H1 (cell line): Measurements from ENCODE around the gene GLUD1. TPM values are rescaled to one million over a fixed set of nuclear protein-coding genes. Genes with fewer than 3 reads are reported as not detected.

Source experiments
- CTCF ChIA-PET: fragments of 300-600 bp; sonication (Branson Sonifier 250); formaldehyde crosslinking; loops from one replicate; lab custom pipeline; 2021; ENCODE audit not compliant: partially characterized antibody; lab: Charles Lee
- POLR2A ChIA-PET: fragments of 300-600 bp; sonication (Branson Sonifier 250); formaldehyde crosslinking; loops from one replicate; lab custom pipeline; 2021; ENCODE audit warnings: inconsistent platforms; ENCODE audit not compliant: partially characterized antibody; lab: Charles Lee
- DNase-seq, 2 experiments: peaks; one replicate each; pipeline versions ENCODE4 v3.0.0 to v3.0.0-alpha.2; 2010 to 2022; ENCODE audit warnings: low spot score in 2 of 2, low read depth in 1 of 2, mixed read lengths in 1 of 2
- FAIRE-seq: peaks from 2 replicates; lab custom pipeline; 2011; peaks lifted over from hg19 to GRCh38; lab: Jason Lieb, UNC
- H2AFZ ChIP-seq: 2 replicates; pipeline ENCODE4 v1.8.1; 2012; ENCODE audit warnings: low read length, inconsistent platforms
- H2AK5ac ChIP-seq: 2 replicates; pipeline ENCODE4 v1.6.1; 2013; ENCODE audit warnings: low read depth, low read length
- H2BK120ac ChIP-seq: replicated peaks from 2 replicates; pipeline ENCODE3; 2013; ENCODE audit warnings: low read depth, low read length, inconsistent platforms
- H2BK12ac ChIP-seq: 2 replicates; pipeline ENCODE4 v1.6.1; 2013; ENCODE audit warnings: low read depth, low read length
- H2BK15ac ChIP-seq: 2 replicates; pipeline ENCODE4 v1.6.1; 2013; ENCODE audit warnings: low read length
- H2BK20ac ChIP-seq: 2 replicates; pipeline ENCODE4 v1.6.1; 2013; ENCODE audit warnings: low read length
- H2BK5ac ChIP-seq: 2 replicates; pipeline ENCODE4 v1.6.1; 2013; ENCODE audit warnings: low read depth, low read length
- H3K14ac ChIP-seq: 2 replicates; pipeline ENCODE4 v1.6.1; 2013; ENCODE audit warnings: inconsistent platforms; ENCODE audit not compliant: insufficient read length
- H3K18ac ChIP-seq: 2 replicates; pipeline ENCODE4 v1.6.1; 2013; ENCODE audit warnings: low read length; ENCODE audit errors: extremely low read depth
- H3K23ac ChIP-seq: 2 replicates; pipeline ENCODE4 v1.6.1; 2013; ENCODE audit warnings: inconsistent platforms; ENCODE audit not compliant: insufficient read length
- H3K23me2 ChIP-seq: 2 replicates; pipeline ENCODE4 v1.6.1; 2013; ENCODE audit warnings: low read depth, low read length
- H3K27ac ChIP-seq: 2 replicates; pipeline ENCODE4 v1.6.1; 2011; ENCODE audit warnings: low read depth, low read length, inconsistent platforms
- H3K27me3 ChIP-seq, 4 experiments: replicated peaks in 1 of 4; 1 replicate in 1 of 4; 2 replicates in 3 of 4; pipeline versions ENCODE4 v1.6.1 to v1.8.1; 2011 to 2013; ENCODE audit warnings: low read length in 3 of 4, mild to moderate bottlenecking in 3 of 4, inconsistent platforms in 2 of 4, mixed read lengths in 2 of 4, moderate library complexity in 1 of 4; ENCODE audit not compliant: control insufficient read depth in 3 of 4, insufficient read depth in 3 of 4; ENCODE audit errors: extremely low read depth in 1 of 4
- H3K36me3 ChIP-seq, 4 experiments: 2 replicates each; pipeline versions ENCODE4 v1.6.1 to v1.8.1; 2011 to 2013; ENCODE audit warnings: mild to moderate bottlenecking in 4 of 4, low read length in 3 of 4, moderate library complexity in 2 of 4, control low read depth in 1 of 4, inconsistent platforms in 1 of 4; ENCODE audit not compliant: insufficient read depth in 4 of 4, control insufficient read depth in 2 of 4
- H3K4ac ChIP-seq: replicated peaks from 2 replicates; pipeline ENCODE3; 2013; ENCODE audit warnings: low read length, low read depth, mixed read lengths, inconsistent platforms; ENCODE audit not compliant: insufficient read length
- H3K4me1 ChIP-seq, 4 experiments: replicated peaks in 1 of 4; 1 replicate in 1 of 4; 2 replicates in 3 of 4; pipeline versions ENCODE4 v1.6.1 to v1.8.1; 2011 to 2013; ENCODE audit warnings: low read length in 3 of 4, inconsistent platforms in 2 of 4, mixed read lengths in 1 of 4; ENCODE audit not compliant: insufficient read depth in 4 of 4, control insufficient read depth in 3 of 4
- H3K4me2 ChIP-seq, 2 experiments: 2 replicates each; pipeline versions ENCODE4 v1.6.1 to v1.8.1; 2011 to 2013; ENCODE audit warnings: low read depth in 2 of 2, low read length in 2 of 2, control low read depth in 1 of 2, inconsistent platforms in 1 of 2, mild to moderate bottlenecking in 1 of 2; ENCODE audit not compliant: insufficient read depth in 1 of 2
- H3K4me3 ChIP-seq, 4 experiments: fragments of 200-600, 300-600 bp in 1 of 4; sonication (generic), shearing (Covaris generic), sonication (Bioruptor Twin) in 1 of 4; 2 replicates each; pipeline versions ENCODE4 v1.5.1 to v1.8.1; 2011 to 2016; ENCODE audit warnings: low read length in 4 of 4, low read depth in 3 of 4, control low read depth in 2 of 4, inconsistent platforms in 2 of 4, mild to moderate bottlenecking in 2 of 4, mixed read lengths in 1 of 4, moderate library complexity in 1 of 4; ENCODE audit not compliant: insufficient read depth in 2 of 4; ENCODE audit errors: extremely low read depth in 1 of 4
- H3K56ac ChIP-seq: replicated peaks from 2 replicates; pipeline ENCODE3; 2013; ENCODE audit warnings: low read depth, mild to moderate bottlenecking, mixed read lengths, low read length, inconsistent platforms; ENCODE audit not compliant: insufficient read length
- H3K79me1 ChIP-seq: 2 replicates; pipeline ENCODE4 v1.6.1; 2013; ENCODE audit warnings: low read depth, low read length, control low read depth
- H3K79me2 ChIP-seq, 2 experiments: 2 replicates each; pipeline versions ENCODE4 v1.6.1 to v1.8.1; 2012 to 2013; ENCODE audit warnings: low read length in 2 of 2, mild to moderate bottlenecking in 2 of 2, inconsistent platforms in 1 of 2; ENCODE audit not compliant: insufficient read depth in 2 of 2, control insufficient read depth in 1 of 2
- H3K9ac ChIP-seq, 4 experiments: replicated peaks in 1 of 4; 1 replicate in 1 of 4; 2 replicates in 3 of 4; pipeline versions ENCODE4 v1.6.1 to v1.8.1; 2011 to 2013; ENCODE audit warnings: low read depth in 3 of 4, low read length in 3 of 4, control low read depth in 2 of 4, mild to moderate bottlenecking in 2 of 4, moderate library complexity in 2 of 4, inconsistent platforms in 1 of 4; ENCODE audit errors: extremely low read depth in 1 of 4
- H3K9me3 ChIP-seq, 2 experiments: 2 replicates each; pipeline versions ENCODE4 v1.6.1 to v1.8.1; 2012 to 2013; ENCODE audit warnings: mild to moderate bottlenecking in 2 of 2, moderate library complexity in 2 of 2, control low read depth in 1 of 2, inconsistent platforms in 1 of 2, low read depth in 1 of 2, low read length in 1 of 2, mixed read lengths in 1 of 2; ENCODE audit not compliant: insufficient read depth in 2 of 2
- H4K20me1 ChIP-seq, 2 experiments: replicated peaks in 1 of 2; 2 replicates each; pipeline versions ENCODE3 to v1.8.1; 2011 to 2013; ENCODE audit warnings: inconsistent platforms in 2 of 2, low read length in 2 of 2, mild to moderate bottlenecking in 1 of 2; ENCODE audit not compliant: insufficient read depth in 2 of 2, control insufficient read depth in 1 of 2
- H4K5ac ChIP-seq: 2 replicates; pipeline ENCODE4 v1.6.1; 2013; ENCODE audit warnings: low read length, low read depth, mixed read lengths, inconsistent platforms; ENCODE audit not compliant: insufficient read length
- H4K8ac ChIP-seq: 2 replicates; pipeline ENCODE4 v1.8.0; 2013; ENCODE audit warnings: mild to moderate bottlenecking, moderate library complexity, low read length, inconsistent platforms; ENCODE audit not compliant: insufficient read depth; ENCODE audit errors: extremely low read depth
- H4K91ac ChIP-seq: replicated peaks from 2 replicates; pipeline ENCODE3; 2013; ENCODE audit warnings: low read length, mixed read lengths, inconsistent platforms; ENCODE audit not compliant: insufficient read length
- CHD1 ChIP-seq: IDR thresholded peaks from 2 replicates; pipeline ENCODE4 v1.6.1; 2012; ENCODE audit warnings: low read depth, low read length, improper control_type of control experiment
- POU5F1 ChIP-seq: IDR thresholded peaks from 2 replicates; pipeline ENCODE4 v1.6.1; 2011; ENCODE audit warnings: low read depth, mild to moderate bottlenecking, low read length, moderate library complexity
- WGBS, 2 experiments: shearing (Covaris generic) in 1 of 2; methylation state at CpG; one replicate each; pipeline versions ENCODE4 v1.1.6 to v1.1.7; 2013 to 2015; ENCODE audit warnings: low lambda C conversion rate in 2 of 2, mixed read lengths in 2 of 2, inconsistent platforms in 1 of 2, low coverage in 1 of 2, missing lambda C conversion rate in 1 of 2; ENCODE audit not compliant: insufficient replicate concordance in 2 of 2, insufficient coverage in 1 of 2, insufficient read length in 1 of 2; ENCODE audit errors: extremely low coverage in 1 of 2, missing lambda C conversion rate in 1 of 2; 5-methylcytosine and 5-hydroxymethylcytosine counted together
- polyA plus RNA-seq, 7 experiments: library from polyadenylated mRNA; depleted of rRNA in 3 of 7; stranded (reverse) in 5 of 7; unstranded in 2 of 7; fragments of >200 nt in 5 of 7; fragments of 200-250 nt in 2 of 7; gene quantifications; 1 replicate in 5 of 7; 2 replicates in 1 of 7; 4 replicates in 1 of 7; pipeline versions ENCODE4 v1.2.1 to v1.2.3, GENCODE V29; 2011 to 2013; ENCODE audit warnings: missing spikeins in 2 of 7, mixed read lengths in 2 of 7
- total RNA-seq: library from RNA; stranded (reverse); fragmentation: NEBNext Ultra II Directional; extraction: Animal tissue kit (Norgen Biotek cat#: 25700); gene quantifications from 2 replicates; pipeline ENCODE4 v1.2.1, GENCODE V29; 2021

GLUD1 gene
- total and polyA plus RNA-seq, 2 of the 8 experiments (the other 6 are each of a cell fraction or from before 2014, with no cell fraction given) = 41.0 to 96.2 TPM

- no peak overlapping the region for H3K14ac ChIP-seq
- WGBS, 2 experiments = 1% methylated on average over 9 of the region's 9 CpGs; no CpG with 5 or more reads in 1 of the 2 experiments
- H3K4me2 ChIP-seq = peak overlapping the region; percentile 87
- H3K9me3 ChIP-seq = no peaks in the 10 kb centered on the region
- H3K9ac ChIP-seq = peak overlapping the region; percentile 40 to 90 (median 58)
- no peak overlapping the region; the same call in 1 of the 2 replicates for H2AFZ ChIP-seq
- CTCF ChIA-PET = interaction anchor here (0.9 to 2.1 kb wide), 8 partner anchors 16 to 153 kb away, joined by 3 to 9 read pairs (median 3); partner anchors contain the start of gene SNCG
- peaks cover 5 to 67% of the 10 kb centered on the region in 2 experiments; a peak in 2 of 4 replicates for H3K79me2 ChIP-seq
- DNase-seq (peak in 1 of 2 experiments; percentile 58), FAIRE-seq (peak; percentile 48)
- POLR2A ChIA-PET = interaction anchor here (0.5 to 2.2 kb wide), 16 partner anchors 9 to 337 kb away, joined by 3 to 7 read pairs (median 3); partner anchors contain the start of gene BMPR1A
- no peak overlapping the region for H3K18ac ChIP-seq
- no peak overlapping the region for H3K56ac ChIP-seq
- H3K27me3 ChIP-seq = no peaks in the 10 kb centered on the region
- H4K91ac ChIP-seq = no peak overlapping the region
- H2AK5ac ChIP-seq = no peak overlapping the region
- H3K4ac ChIP-seq = no peak overlapping the region
- peak overlapping the region; percentile 61 to 82 (median 71) for H3K4me3 ChIP-seq
- H3K27ac ChIP-seq = no peak overlapping the region; the same call in 1 of the 2 replicates
- H2BK5ac ChIP-seq = no peak overlapping the region
- peaks cover 0 to 7% (median 0%) of the 10 kb centered on the region in 4 experiments; a peak in 1 of 8 replicates for H3K36me3 ChIP-seq
- H2BK20ac ChIP-seq = no peak overlapping the region
- H2BK12ac ChIP-seq = no peak overlapping the region; the same call in 1 of the 2 replicates
- H2BK15ac ChIP-seq = no peak overlapping the region
- H4K8ac ChIP-seq = peak overlapping the region; percentile 60; the same call in 1 of the 2 replicates
- H3K23ac ChIP-seq = no peak overlapping the region
- H2BK120ac ChIP-seq = no peak overlapping the region
- H3K4me1 ChIP-seq = peaks cover 0 to 5% (median 1%) of the 10 kb centered on the region in 4 experiments; a peak in 2 of 7 replicates
- H4K5ac ChIP-seq = no peak overlapping the region
- peaks cover 2 to 4% of the 10 kb centered on the region in 2 experiments for H4K20me1 ChIP-seq
- H3K79me1 ChIP-seq = no peaks in the 10 kb centered on the region
- H3K23me2 ChIP-seq = peaks cover 9% of the 10 kb centered on the region; the same call in 1 of the 2 replicates
- TF ChIP-seq CHD1 = 0 out of 2 replicates have a peak, but pooled peaks have one; percentile 33
- no peak for TF ChIP-seq POU5F1
Measured at GRCh38 chr10:87092861-87093631, 1.6 kb downstream of the GLUD1 start.
